Stomach (tissue), 4 donors: Measurements from ENCODE around the gene SLC35A4.
A peak's percentile ranks its signal among the peaks of the same experiment; 100 is the strongest.

Source experiments
- CTCF ChIP-seq, 7 experiments: fragments of 450-650 bp in 4 of 7; fragments of 200-600 bp in 3 of 7; sonication (generic) in 3 of 7; IDR thresholded peaks; one replicate each; pipeline ENCODE4 v1.5.1; 2016 to 2019; ENCODE audit warnings: antibody characterized with exemption in 7 of 7, control low read depth in 2 of 7, mild to moderate bottlenecking in 1 of 7
- EP300 ChIP-seq: sonication (generic); formaldehyde crosslinking; IDR thresholded peaks from one replicate; pipeline ENCODE4 v1.6.1; 2017; ENCODE audit warnings: antibody characterized with exemption
- POLR2A ChIP-seq, 4 donors: fragments of 450-650 bp; IDR thresholded peaks; one replicate each; pipeline ENCODE4 v1.6.1; 2016; ENCODE audit warnings: antibody characterized with exemption in 4 of 4, control low read depth in 2 of 4, mild to moderate bottlenecking in 1 of 4, moderate library complexity in 1 of 4

DNA sequence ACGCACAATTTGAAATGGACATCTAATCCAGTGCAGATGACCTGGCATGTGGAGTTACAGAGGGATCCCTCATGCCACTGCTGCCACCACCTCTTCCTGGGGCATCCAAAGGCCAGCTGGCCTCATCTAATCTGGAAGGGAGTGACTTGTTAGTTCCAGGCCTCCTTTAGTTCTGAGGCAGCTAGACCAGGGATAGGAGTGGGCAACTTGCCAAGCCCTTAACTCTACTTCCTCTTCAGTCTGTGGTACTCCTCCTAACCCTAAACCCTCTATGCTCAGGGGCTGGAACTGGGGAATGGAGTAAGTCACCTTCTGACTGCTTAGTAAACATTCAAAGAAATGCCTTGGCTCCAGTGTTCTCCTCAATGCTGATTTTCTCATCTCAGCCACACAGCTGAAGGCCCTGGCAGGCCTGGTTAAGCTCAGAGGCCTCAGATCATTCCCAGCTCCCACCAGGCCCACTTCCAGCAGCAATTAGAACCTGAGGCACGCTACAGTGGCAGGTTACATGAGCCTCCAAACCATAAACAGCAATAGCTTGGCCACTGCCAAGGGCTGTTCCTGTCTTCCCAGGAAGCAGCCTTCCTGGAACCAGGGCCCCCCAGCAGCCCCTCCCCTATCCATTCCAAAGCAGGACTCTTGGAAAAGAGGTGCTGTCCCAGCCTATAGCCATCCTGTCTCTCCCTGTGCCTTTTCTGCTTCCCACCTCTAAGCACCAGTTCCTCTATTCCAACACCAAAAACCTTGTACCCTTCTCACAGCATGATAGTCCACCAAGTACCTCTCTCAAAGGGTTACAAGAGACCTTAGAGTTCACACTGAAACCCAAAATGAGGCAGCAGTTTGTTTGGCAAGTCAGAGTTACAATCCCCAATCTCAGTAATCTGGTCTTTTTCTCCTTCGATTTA lies 15.1 kb upstream of the SLC35A4 start:
- TF ChIP-seq CTCF (IDR thresholded peaks at IDR 0.05) (no peak), POLR2A (IDR thresholded peaks at IDR 0.05) (no peak), EP300 (peak; percentile 46)
